Heart left ventricle (tissue), 16 donors: ENCODE measurements around the gene HSDL1. TPM values are rescaled to one million over a fixed set of nuclear protein-coding genes. Genes with fewer than 3 reads are reported as not detected.

ENCODE experiments used
- ATAC-seq, 4 donors: fragments of 200-7000 bp; cut with Tn5 transposase; one replicate each; pipeline ENCODE4 v1.9.1; 2020 to 2022; ENCODE audit warnings: moderate library complexity in 4 of 4, mild to moderate bottlenecking in 3 of 4, moderate number of reproducible peaks in 1 of 4
- DNase-seq, 5 donors: peaks; one replicate each; pipeline ENCODE4 v3.0.0-alpha.2; 2020
- H3K27ac ChIP-seq, 12 donors: fragments of 200-600 bp; sonication (generic) in 4 of 12; one replicate each; pipeline versions ENCODE4 v1.5.0 to v1.8.0; 2016 to 2022; ENCODE audit warnings: mild to moderate bottlenecking in 2 of 12
- H3K27me3 ChIP-seq, 9 donors: fragments of 200-600 bp; sonication (generic) in 2 of 9; one replicate each; pipeline versions ENCODE4 v1.5.1 to v1.8.0; 2016 to 2022; ENCODE audit warnings: mild to moderate bottlenecking in 3 of 9
- H3K36me3 ChIP-seq, 9 donors: fragments of 200-600 bp; sonication (generic) in 2 of 9; one replicate each; pipeline versions ENCODE4 v1.5.0 to v1.8.0; 2018 to 2022; ENCODE audit warnings: mild to moderate bottlenecking in 2 of 9
- H3K4me1 ChIP-seq, 12 donors: fragments of 200-600 bp; sonication (generic) in 4 of 12; one replicate each; pipeline versions ENCODE4 v1.5.0 to v1.8.0; 2016 to 2022; ENCODE audit warnings: mild to moderate bottlenecking in 3 of 12
- H3K4me3 ChIP-seq, 12 donors: fragments of 200-600 bp; sonication (generic) in 4 of 12; one replicate each; pipeline versions ENCODE4 v1.5.0 to v1.8.0; 2017 to 2022; ENCODE audit warnings: mild to moderate bottlenecking in 9 of 12, moderate library complexity in 4 of 12
- H3K9me3 ChIP-seq, 12 donors: fragments of 200-600 bp; sonication (generic) in 4 of 12; one replicate each; pipeline versions ENCODE4 v1.5.0 to v1.8.0; 2016 to 2022; ENCODE audit warnings: mild to moderate bottlenecking in 1 of 12
- POLR2A ChIP-seq, 2 donors: fragments of 450-650 bp; IDR thresholded peaks; one replicate each; pipeline ENCODE4 v1.6.1; 2017; ENCODE audit warnings: antibody characterized with exemption in 2 of 2, mild to moderate bottlenecking in 2 of 2, moderate library complexity in 2 of 2
- WGBS, 4 donors: extraction: QIAGEN DNeasy Blood & Tissue Kit in 2 of 4; methylation state at CpG; one replicate each; pipeline versions ENCODE4 v1.1.5 to v1.1.7; 2013 to 2018; 5-methylcytosine and 5-hydroxymethylcytosine counted together
- intact Hi-C, 10 donors: fragments of 100-400 bp; cut with DNase I; formaldehyde crosslinking; loops; one replicate each; pipeline versions ENCODE4 v1.11.1 to v1.14.2; 2022
- polyA plus RNA-seq, 2 donors: library from polyadenylated mRNA; stranded (reverse); fragments of 200-250 nt; gene quantifications; one replicate each; pipeline ENCODE4 v1.2.3, GENCODE V29; 2013
- total RNA-seq, 9 donors: library from RNA; depleted of rRNA in 2 of 9; stranded (reverse); fragments of >200 nt in 2 of 9; fragmentation: NEBNext Ultra II Directional in 3 of 9; extraction: Animal tissue kit (Norgen Biotek cat#: 25700) in 3 of 9; gene quantifications; one replicate each; pipeline versions ENCODE4 v1.1.0 to v1.2.4, GENCODE V29; 2016 to 2023
- TF ChIP-seq, protein P1 (sequence below), 12 donors: fragments of 200-600 bp; sonication (generic) in 4 of 12; IDR thresholded peaks; one replicate each; pipeline versions ENCODE4 v1.5.0 to v1.8.0; 2018 to 2022; ENCODE audit warnings: antibody characterized with exemption in 12 of 12, mild to moderate bottlenecking in 5 of 12
- donor health status: ischemic (EF 13 %, LVEDD 7.1; RV severe dilation, severe dysfunction).
- donor health status: healthy with polysubstance abuse.
- donor health status: DM: no; HTN: yes; CAD: no.
- donor health status: DM: no; HTN: no; CAD: no.
- donor health status: ischemic (EF 25% LVEDD 6.9; RV normal size, moderate dysfunction).
- donor health status: ischemic (EF 25% LVEDD 5.7; RV mildly dilated, moderate dysfunction).
- donor health status: healthy.
- donor health status: DM: yes; HTN: yes; CAD: no.
- donor health status: ischemic (EF 35%, LVEDD 5.7; RV mildly dilated, moderate dysfunction).
- donor health status: nonischemic (EF 11% LVEDD 7.7; RV severe dilation, severe dysfunction).
- donor health status: DM: yes; HTN: yes; CAD: no.
- donor health status: PGD.
- donor health status: ischemic (EF 29% LVEDD 5.4; RV normal size, mild dysfunction).
- donor health status: nonischemic (EF 23%, LVEDD 6.1; RV moderate dilation, normal function).

The HSDL1 gene
- total and polyA plus RNA-seq, 11 donors = 12.8 to 46.8 (median 23.1) TPM

DNA sequence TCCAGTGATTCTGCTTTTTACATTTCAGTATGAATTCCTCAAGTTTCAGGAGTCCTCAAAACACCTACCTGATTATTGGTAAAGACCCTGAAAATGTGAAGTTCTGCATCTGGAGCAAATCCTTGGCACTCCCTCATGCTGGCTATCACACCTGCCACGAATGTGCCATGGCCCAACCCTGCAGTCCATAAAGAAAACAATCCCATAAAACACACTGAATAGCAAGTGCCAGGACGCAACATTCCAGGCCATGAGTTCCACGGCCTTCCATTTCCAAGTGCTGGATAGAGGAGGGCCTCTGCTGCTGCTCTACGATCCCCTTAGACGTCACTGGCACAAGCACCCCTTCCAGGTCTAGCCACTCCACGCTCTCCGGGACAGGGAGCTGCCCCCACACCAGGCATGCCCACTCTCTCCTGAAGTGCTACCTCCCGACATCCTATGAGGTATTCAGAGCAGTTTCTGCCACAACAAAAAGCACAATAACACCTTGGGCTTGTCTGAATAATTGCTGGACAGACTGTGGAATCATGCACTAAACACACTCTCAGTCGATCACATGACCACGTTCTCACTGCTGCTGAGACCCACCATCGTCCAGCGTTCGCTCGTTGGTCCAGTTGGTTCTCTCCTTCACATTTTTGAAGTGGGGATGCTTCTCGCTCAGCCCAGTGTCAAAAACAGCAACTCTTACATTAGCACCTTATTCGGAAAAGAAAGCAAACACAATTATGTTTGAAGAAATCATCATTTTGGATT is 51.7 kb downstream of the HSDL1 start:
- TF ChIP-seq, protein P1, sequence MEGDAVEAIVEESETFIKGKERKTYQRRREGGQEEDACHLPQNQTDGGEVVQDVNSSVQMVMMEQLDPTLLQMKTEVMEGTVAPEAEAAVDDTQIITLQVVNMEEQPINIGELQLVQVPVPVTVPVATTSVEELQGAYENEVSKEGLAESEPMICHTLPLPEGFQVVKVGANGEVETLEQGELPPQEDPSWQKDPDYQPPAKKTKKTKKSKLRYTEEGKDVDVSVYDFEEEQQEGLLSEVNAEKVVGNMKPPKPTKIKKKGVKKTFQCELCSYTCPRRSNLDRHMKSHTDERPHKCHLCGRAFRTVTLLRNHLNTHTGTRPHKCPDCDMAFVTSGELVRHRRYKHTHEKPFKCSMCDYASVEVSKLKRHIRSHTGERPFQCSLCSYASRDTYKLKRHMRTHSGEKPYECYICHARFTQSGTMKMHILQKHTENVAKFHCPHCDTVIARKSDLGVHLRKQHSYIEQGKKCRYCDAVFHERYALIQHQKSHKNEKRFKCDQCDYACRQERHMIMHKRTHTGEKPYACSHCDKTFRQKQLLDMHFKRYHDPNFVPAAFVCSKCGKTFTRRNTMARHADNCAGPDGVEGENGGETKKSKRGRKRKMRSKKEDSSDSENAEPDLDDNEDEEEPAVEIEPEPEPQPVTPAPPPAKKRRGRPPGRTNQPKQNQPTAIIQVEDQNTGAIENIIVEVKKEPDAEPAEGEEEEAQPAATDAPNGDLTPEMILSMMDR (IDR thresholded peaks at IDR 0.05) = no peak
- no peak for TF ChIP-seq POLR2A (IDR thresholded peaks at IDR 0.05)
- ATAC-seq (no peak), DNase-seq (no peak)
- intact Hi-C loops = no loop called here
- peaks cover 0 to 36% (median 6%) of the 10 kb centered on the region in 12 donors for H3K4me1 ChIP-seq
- no peaks in the 10 kb centered on the region for H3K9me3 ChIP-seq
- 81 to 89% (median 86%) methylated on average over 15 to 16 of the region's 16 CpGs for WGBS, 4 donors
- H3K36me3 ChIP-seq = peaks cover 0 to 100% (median 98%) of the 10 kb centered on the region in 9 donors
- H3K4me3 ChIP-seq = no peak overlapping the region
- no peaks in the 10 kb centered on the region for H3K27me3 ChIP-seq
- H3K27ac ChIP-seq = peak overlapping the region in 2 of 12 donors; percentile 9 to 62

DNA sequence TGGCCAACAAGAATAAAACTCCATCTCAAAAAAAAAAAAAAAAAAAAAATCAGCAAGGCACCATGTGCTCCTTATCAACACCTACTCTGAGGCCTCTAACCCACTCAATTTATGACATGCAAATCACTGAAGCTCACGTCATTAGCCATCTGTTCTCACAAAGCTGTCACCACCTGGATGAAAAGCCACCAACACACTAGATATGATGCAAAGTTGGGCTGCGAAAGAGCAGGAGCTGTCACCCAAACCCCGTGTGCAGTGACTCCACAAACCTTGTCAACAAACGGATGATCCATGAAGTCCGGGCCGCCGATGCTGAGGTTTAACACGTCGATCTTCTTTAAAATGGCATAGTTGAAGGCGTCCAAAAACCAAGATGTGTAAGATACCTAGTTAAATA is 53.5 kb downstream of the HSDL1 start:
- no peak overlapping the region for H3K4me3 ChIP-seq
- H3K27me3 ChIP-seq = no peaks in the 10 kb centered on the region
- peak in 4 of 5 donors; percentile 31 to 73 (median 56) for DNase-seq
- peak overlapping the region in 9 of 12 donors; percentile 8 to 74 (median 41) for H3K27ac ChIP-seq
- TF ChIP-seq POLR2A (IDR thresholded peaks at IDR 0.05) = no peak
- TF ChIP-seq, protein P1 (IDR thresholded peaks at IDR 0.05) = no peak
- WGBS, 4 donors = 42 to 59% (median 53%) methylated on average over 10 of the region's 10 CpGs
- no peaks in the 10 kb centered on the region for H3K9me3 ChIP-seq
- intact Hi-C loops = no loop called here
- H3K4me1 ChIP-seq = peaks cover 0 to 32% (median 4%) of the 10 kb centered on the region in 12 donors
- H3K36me3 ChIP-seq = peaks cover 0 to 100% (median 99%) of the 10 kb centered on the region in 9 donors
- peak; percentile 73 to 85 (median 80) for ATAC-seq

DNA sequence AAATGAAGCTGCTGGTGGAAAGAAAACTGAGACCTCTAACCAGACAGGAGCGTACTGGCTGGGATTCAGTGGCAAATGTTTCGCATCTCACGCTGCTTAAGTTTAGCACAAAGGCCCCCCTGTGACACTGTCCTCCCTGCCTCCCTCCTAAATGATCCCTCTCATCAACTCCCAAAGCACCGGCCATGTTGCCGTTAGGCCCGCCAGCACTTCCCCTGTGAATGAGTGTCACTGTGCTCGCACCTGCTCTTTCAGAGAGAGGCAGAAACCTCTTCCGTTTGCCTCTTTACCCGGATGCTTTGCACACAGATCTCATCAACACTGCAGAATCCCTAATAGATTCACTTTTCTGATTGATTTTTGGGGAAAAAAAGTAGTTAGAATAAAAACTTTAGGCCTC is 54.8 kb downstream of the HSDL1 start:
- no peak for ATAC-seq
- intact Hi-C loops = no loop called here
- DNase-seq = no peak
- Histone ChIP-seq H3K27me3 (no peaks in the 10 kb centered on the region), H3K4me3 (no peak overlapping the region), H3K36me3 (peaks cover 0 to 99% (median 94%) of the 10 kb centered on the region in 9 donors), H3K9me3 (no peaks in the 10 kb centered on the region), H3K27ac (peak overlapping the region in 2 of 12 donors; percentile 37 to 85), H3K4me1 (peaks cover 0 to 36% (median 8%) of the 10 kb centered on the region in 12 donors)
- 86 to 93% (median 89%) methylated on average over 9 of the region's 9 CpGs for WGBS, 4 donors
- TF ChIP-seq POLR2A (IDR thresholded peaks at IDR 0.05) = no peak
- TF ChIP-seq, protein P1 (IDR thresholded peaks at IDR 0.05) = no peak

- peak; percentile 33 to 72 (median 62) for ATAC-seq
- 64 to 78% (median 73%) methylated on average over 15 of the region's 15 CpGs for WGBS, 4 donors
- Histone ChIP-seq H3K4me1 (peaks cover 0 to 38% (median 8%) of the 10 kb centered on the region in 12 donors), H3K36me3 (peaks cover 0 to 99% (median 90%) of the 10 kb centered on the region in 9 donors), H3K27me3 (no peaks in the 10 kb centered on the region), H3K9me3 (no peaks in the 10 kb centered on the region), H3K4me3 (no peak overlapping the region), H3K27ac (peak overlapping the region in 6 of 12 donors; percentile 14 to 86 (median 64))
- DNase-seq = peak in 4 of 5 donors; percentile 46 to 87 (median 74)
- intact Hi-C loops = loop anchor here in 6 of 10 donors (5.0 to 10.0 kb wide), 5 partner anchors 56 to 396 kb away; partner anchors contain the start of genes TAF1C (in 2 of the 6), DNAAF1 (in 1 of the 6) and HSDL1 (in 1 of the 6)
- TF ChIP-seq, protein P1 (IDR thresholded peaks at IDR 0.05) = peak in 5 of 12 donors; percentile 11 to 28 (median 23)
- no peak for TF ChIP-seq POLR2A (IDR thresholded peaks at IDR 0.05)
Measured at GRCh38 chr16:84088695-84089395, 56.1 kb downstream of the HSDL1 start.
